ENCODE results near the gene PDIA6.
"Not testable (repeated sequence)": the region's sequence is repeated elsewhere in the genome, so short reads cannot be mapped to it uniquely, and the experiment has no call there.

PDIA6 gene

GRCh38 chr2:10813163-10814138 is 866 bp upstream of the PDIA6 start:
- DNase-seq (ENCODE audit: extremely low read depth in 1 of 2, low read depth in 1 of 2): not testable (repeated sequence)

GRCh38 chr2:10811517-10811916 is 1.1 kb downstream of the PDIA6 start:
- no peak for DNase-seq (ENCODE audit: extremely low read depth in 1 of 2, low read depth in 1 of 2)

GRCh38 chr2:10810202-10811161 is 2.1 kb downstream of the PDIA6 start:
- DNase-seq (ENCODE audit: extremely low read depth in 1 of 2, low read depth in 1 of 2): no peak

- DNase-seq (ENCODE audit: extremely low read depth in 1 of 2, low read depth in 1 of 2): no peak
Measured at GRCh38 chr2:10806543-10806942, 6.0 kb downstream of the PDIA6 start.

DNA sequence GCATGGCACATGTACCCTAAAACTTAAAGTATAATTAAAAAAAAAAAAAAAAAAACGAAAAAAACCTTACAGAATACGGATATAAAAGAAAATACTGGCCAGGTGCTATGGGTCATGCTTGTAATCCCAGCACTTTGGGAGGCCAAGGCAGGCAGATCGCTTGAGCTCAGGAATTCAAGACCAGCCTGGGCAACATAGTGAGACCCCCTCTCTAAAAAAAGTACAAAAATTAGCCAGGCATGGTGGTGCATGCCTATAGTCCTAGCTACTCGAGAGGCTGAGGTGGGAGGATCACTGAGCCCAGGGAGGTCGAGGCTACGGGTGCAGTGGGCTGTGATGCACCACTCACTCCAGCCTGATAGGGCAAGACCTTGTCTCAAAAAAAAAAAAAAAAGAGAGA is 6.6 kb downstream of the PDIA6 start:
- not testable (repeated sequence) for DNase-seq (ENCODE audit: extremely low read depth in 1 of 2, low read depth in 1 of 2)

DNA sequence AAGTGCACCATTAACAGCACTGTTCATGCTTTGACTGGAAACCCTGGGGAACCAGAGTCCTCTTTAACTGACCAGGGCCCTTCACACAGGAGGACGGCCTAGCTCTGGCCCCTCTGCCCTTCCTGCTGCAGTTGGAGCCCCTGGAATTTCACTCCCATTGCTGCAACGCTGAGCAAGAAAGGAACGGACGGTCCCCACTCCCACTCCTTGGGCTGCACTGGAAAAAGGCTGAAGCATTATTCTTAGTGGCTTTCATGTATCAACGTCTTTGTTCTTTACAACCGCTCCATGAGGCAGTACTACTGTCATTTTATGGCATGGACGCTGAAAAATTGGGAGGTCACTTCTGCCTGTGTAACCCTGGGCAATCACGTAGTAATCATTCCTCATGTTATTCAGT is 9.9 kb downstream of the PDIA6 start:
- DNase-seq (ENCODE audit: extremely low read depth in 1 of 2, low read depth in 1 of 2): no peak

GRCh38 chr2:10800163-10800562 is 12.4 kb downstream of the PDIA6 start:
- no peak for DNase-seq (ENCODE audit: extremely low read depth in 1 of 2, low read depth in 1 of 2)

DNA sequence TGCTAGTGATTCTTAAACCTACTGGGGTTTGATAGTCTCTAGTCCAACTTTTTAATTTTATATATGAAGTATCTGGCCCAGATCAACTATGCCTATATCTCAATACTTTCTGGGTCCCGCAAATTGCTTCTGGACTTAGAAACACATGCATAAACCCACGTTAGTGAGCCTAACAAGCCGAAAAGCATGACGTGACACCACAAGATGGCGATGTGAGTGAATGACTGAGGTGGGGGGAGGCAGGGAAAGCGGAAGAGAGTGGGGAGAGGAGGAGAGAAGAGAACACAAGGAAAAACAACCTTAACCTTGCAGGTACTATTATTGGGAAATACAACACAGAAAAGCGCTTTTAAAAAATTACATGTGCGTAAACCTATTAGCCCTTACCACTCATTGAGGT is 13.8 kb downstream of the PDIA6 start:
- DNase-seq (ENCODE audit: extremely low read depth in 1 of 2, low read depth in 1 of 2): no peak

GRCh38 chr2:10796703-10797102 is 15.9 kb downstream of the PDIA6 start:
- no peak for DNase-seq (ENCODE audit: extremely low read depth in 1 of 2, low read depth in 1 of 2)

GRCh38 chr2:10795508-10796046 is 17.0 kb downstream of the PDIA6 start:
- no peak for DNase-seq (ENCODE audit: extremely low read depth in 1 of 2, low read depth in 1 of 2)

DNA sequence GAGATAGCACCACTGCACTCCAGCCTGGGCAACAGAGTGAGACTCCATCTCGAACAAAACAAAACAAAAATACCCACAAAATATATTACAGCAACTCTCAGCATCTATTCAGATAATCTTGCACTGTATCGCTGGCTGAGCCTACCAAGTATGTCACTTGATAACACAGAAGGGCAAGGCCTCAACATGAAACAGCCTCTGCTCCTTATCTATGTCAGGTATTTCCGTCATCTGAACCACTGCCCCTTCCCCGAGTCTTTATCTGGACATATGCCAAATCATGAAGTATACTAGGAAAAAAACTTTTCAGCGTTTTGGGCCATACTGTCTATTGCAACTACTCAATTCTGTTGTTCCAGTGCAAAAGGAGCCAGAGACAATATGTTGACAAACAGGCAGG is 17.7 kb downstream of the PDIA6 start:
- no peak for DNase-seq (ENCODE audit: extremely low read depth in 1 of 2, low read depth in 1 of 2)

- no peak for DNase-seq (ENCODE audit: extremely low read depth in 1 of 2, low read depth in 1 of 2)
Measured at GRCh38 chr2:10793816-10794215, 18.8 kb downstream of the PDIA6 start.

GRCh38 chr2:10792660-10793400 is 19.8 kb downstream of the PDIA6 start:
- DNase-seq (ENCODE audit: extremely low read depth in 1 of 2, low read depth in 1 of 2): no peak

- DNase-seq (ENCODE audit: extremely low read depth in 1 of 2, low read depth in 1 of 2): no peak
Measured at GRCh38 chr2:10792001-10792634, 20.5 kb downstream of the PDIA6 start.

- no peak for DNase-seq (ENCODE audit: extremely low read depth in 1 of 2, low read depth in 1 of 2)
Measured at GRCh38 chr2:10790228-10790973, 22.2 kb downstream of the PDIA6 start.

GRCh38 chr2:10788855-10789254 is 23.7 kb downstream of the PDIA6 start:
- DNase-seq (ENCODE audit: extremely low read depth in 1 of 2, low read depth in 1 of 2): no peak

GRCh38 chr2:10787176-10787968 is 25.2 kb downstream of the PDIA6 start:
- DNase-seq (ENCODE audit: extremely low read depth in 1 of 2, low read depth in 1 of 2): no peak

DNA sequence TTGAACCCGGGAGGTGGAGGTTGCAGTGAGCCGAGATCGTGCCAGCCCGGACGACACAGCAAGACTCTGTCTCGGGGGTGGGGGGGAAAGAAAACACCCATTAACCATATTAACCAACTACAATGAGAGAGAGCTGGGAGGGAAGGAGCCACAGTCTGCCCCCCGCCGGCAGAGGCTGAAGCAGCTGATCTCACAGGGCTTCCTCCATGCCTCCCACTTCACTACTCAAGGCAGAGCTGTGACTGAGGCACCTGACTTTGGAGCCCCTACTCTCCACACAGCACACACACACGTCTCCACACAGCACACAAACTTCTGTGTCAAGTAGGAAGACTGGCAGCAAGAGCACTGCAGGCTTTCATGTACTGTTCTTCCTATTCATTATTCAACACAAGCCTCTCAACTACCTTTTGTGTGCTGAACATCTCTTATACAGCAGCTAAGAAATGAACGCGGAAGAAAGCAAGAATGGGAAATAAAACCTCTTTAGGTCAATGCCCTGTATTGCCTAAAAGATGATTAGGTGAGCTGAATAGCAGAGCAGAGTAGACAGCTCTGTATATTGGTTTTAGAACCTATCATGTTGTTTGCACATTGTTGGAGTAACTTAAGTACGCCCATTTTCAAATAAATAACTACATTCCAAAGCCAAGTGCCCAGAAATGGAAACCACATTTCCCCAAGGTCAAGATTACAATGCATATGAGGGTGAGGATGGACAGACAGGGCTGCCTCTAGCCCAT is 26.2 kb downstream of the PDIA6 start:
- DNase-seq (ENCODE audit: extremely low read depth in 1 of 2, low read depth in 1 of 2): no peak
